SJCRH30 (cell line): ENCODE data around the gene PEPD. TPM values are rescaled to one million over a fixed set of nuclear protein-coding genes. Genes with fewer than 3 reads are reported as not detected.
"Not testable (repeated sequence)": the region's sequence is repeated elsewhere in the genome, so short reads cannot be mapped to it uniquely, and the experiment has no call there.

Experiments
- DNase-seq, 2 experiments: peaks; one replicate each; pipeline ENCODE4 v3.0.0-alpha.2; 2015 to 2020
- H3K27ac ChIP-seq: fragments of 250-450 bp; sonication (Bioruptor Pico); 2 replicates; pipeline ENCODE4 v1.5.1; 2020; ENCODE audit warnings: mild to moderate bottlenecking, moderate library complexity
- H3K27me3 ChIP-seq: fragments of 250-450 bp; sonication (Bioruptor Pico); 2 replicates; pipeline ENCODE4 v1.5.1; 2020; ENCODE audit warnings: mild to moderate bottlenecking, moderate library complexity
- H3K36me3 ChIP-seq: fragments of 250-450 bp; sonication (Bioruptor Pico); 2 replicates; pipeline ENCODE4 v1.5.1; 2020; ENCODE audit warnings: mild to moderate bottlenecking, moderate library complexity
- H3K4me1 ChIP-seq: fragments of 250-450 bp; sonication (Bioruptor Pico); 2 replicates; pipeline ENCODE4 v1.5.1; 2020; ENCODE audit warnings: mild to moderate bottlenecking, moderate library complexity
- H3K4me3 ChIP-seq: fragments of 250-450 bp; sonication (Bioruptor Pico); 2 replicates; pipeline ENCODE4 v1.5.1; 2020; ENCODE audit warnings: mild to moderate bottlenecking, moderate library complexity
- H3K9me3 ChIP-seq: fragments of 250-450 bp; sonication (Bioruptor Pico); replicated peaks from 2 replicates; pipeline ENCODE4 v1.5.1; 2020; ENCODE audit warnings: mild to moderate bottlenecking, moderate library complexity
- total RNA-seq: library from RNA; depleted of rRNA; stranded (reverse); fragments of >200 nt; shearing (Covaris generic); gene quantifications from 2 replicates; pipeline ENCODE4 v1.2.3, GENCODE V29; 2014

The PEPD gene
- total RNA-seq, 1 experiment from 2014 or later = 39.5 TPM

DNA sequence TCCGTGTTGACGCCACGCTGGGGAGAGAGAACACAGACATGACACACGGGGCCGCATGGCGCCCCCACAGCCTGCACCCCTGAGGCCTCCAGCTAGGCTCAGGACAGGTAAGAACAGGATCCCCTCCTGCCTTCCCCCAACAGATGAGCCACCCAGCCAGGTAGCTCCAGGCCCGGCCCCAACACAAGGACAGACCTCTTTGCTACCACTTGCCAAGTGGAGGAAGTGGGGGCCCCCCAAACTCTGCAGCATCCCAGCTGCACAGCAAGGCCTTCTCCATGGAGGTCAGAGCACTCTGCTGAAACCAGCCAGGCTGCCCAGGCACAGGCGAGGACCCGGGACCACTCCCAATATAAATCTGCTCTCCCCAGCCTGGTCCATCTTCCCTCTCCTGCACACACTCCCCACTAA is 31.5 kb downstream of the PEPD start:
- peaks cover 19% of the 10 kb centered on the region for H3K4me1 ChIP-seq
- no peak for DNase-seq
- no peaks in the 10 kb centered on the region for H3K9me3 ChIP-seq
- H3K36me3 ChIP-seq = no peaks in the 10 kb centered on the region
- no peak overlapping the region for H3K4me3 ChIP-seq
- H3K27me3 ChIP-seq = no peaks in the 10 kb centered on the region
- no peak overlapping the region for H3K27ac ChIP-seq

- Histone ChIP-seq H3K4me3 (no peak overlapping the region), H3K27me3 (no peaks in the 10 kb centered on the region), H3K36me3 (no peaks in the 10 kb centered on the region), H3K27ac (no peak overlapping the region), H3K9me3 (no peaks in the 10 kb centered on the region), H3K4me1 (peaks cover 19% of the 10 kb centered on the region)
- no peak for DNase-seq
Observed at GRCh38 chr19:33488826-33489225, 32.8 kb downstream of the PEPD start.

DNA sequence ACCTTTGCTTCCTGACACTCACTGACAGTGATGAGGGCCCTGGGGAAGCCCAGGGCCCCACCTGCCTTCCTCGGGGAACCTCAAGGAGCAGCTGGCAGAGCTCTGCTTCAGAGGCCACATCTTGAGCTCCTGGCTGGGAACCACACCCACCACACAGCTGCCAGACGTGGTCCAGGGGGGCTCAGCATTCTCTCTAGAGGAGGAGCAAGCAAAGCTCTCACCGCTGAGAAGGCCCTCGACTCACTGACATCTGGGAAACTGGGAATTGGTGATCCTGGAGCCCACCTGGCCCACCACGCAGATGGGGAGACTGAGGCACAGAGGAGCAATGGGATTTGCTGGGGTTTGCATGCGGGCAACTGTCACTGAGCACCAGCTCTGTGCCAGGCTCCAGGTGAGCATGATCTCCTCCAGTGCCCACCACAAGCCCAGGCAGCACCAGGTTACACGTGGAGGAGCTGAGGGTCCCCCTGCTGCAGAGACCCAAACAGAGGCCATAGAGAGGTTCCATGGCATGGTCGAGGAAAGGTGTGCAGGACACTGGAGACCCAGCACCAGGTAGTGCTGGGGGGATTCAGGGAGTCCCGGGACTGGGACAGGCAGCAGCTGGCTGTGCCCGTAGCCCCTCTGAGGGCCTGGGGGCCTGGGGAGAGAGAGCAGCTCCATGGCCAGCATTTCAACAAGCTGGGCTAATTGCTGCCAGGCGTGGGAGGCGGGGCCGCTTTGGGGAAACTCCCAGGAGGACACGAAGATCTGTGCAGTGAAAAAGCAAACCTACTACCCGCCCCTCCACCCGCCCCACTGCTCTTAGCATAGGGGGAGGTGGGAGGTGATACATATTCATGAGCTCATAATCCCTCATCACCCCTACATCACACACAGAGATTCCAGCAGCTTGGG is 33.4 kb downstream of the PEPD start:
- peaks cover 19% of the 10 kb centered on the region for H3K4me1 ChIP-seq
- peak; percentile 45 for DNase-seq
- H3K4me3 ChIP-seq = no peak overlapping the region
- no peaks in the 10 kb centered on the region for H3K27me3 ChIP-seq
- no peak overlapping the region for H3K27ac ChIP-seq
- H3K36me3 ChIP-seq = no peaks in the 10 kb centered on the region
- no peaks in the 10 kb centered on the region for H3K9me3 ChIP-seq

GRCh38 chr19:33486936-33487811 is 34.4 kb downstream of the PEPD start:
- peak; percentile 84 to 87 for DNase-seq

GRCh38 chr19:33486407-33486806 is 35.2 kb downstream of the PEPD start:
- Histone ChIP-seq H3K27me3 (no peaks in the 10 kb centered on the region), H3K36me3 (no peaks in the 10 kb centered on the region), H3K4me3 (no peak overlapping the region), H3K27ac (peak overlapping the region; percentile 51), H3K9me3 (no peaks in the 10 kb centered on the region), H3K4me1 (peaks cover 19% of the 10 kb centered on the region)
- DNase-seq = peak in 1 of 2 experiments; percentile 11

More at GRCh38 chr19:33486936-33487811, 34.4 kb downstream of the PEPD start:
- Histone ChIP-seq H3K27me3 (no peaks in the 10 kb centered on the region), H3K36me3 (no peaks in the 10 kb centered on the region), H3K4me1 (peaks cover 19% of the 10 kb centered on the region), H3K4me3 (no peak overlapping the region), H3K27ac (peak overlapping the region; percentile 51), H3K9me3 (no peaks in the 10 kb centered on the region)

GRCh38 chr19:33484226-33484774 is 37.3 kb downstream of the PEPD start:
- no peak for DNase-seq

GRCh38 chr19:33482476-33482875 is 39.1 kb downstream of the PEPD start:
- no peak overlapping the region for H3K4me3 ChIP-seq
- no peak for DNase-seq
- no peaks in the 10 kb centered on the region for H3K27me3 ChIP-seq
- no peak overlapping the region for H3K27ac ChIP-seq
- H3K9me3 ChIP-seq = no peaks in the 10 kb centered on the region
- H3K36me3 ChIP-seq = peaks cover 11% of the 10 kb centered on the region; the same call in 1 of the 2 replicates
- peaks cover 11% of the 10 kb centered on the region for H3K4me1 ChIP-seq

More at GRCh38 chr19:33484226-33484774, 37.3 kb downstream of the PEPD start:
- no peaks in the 10 kb centered on the region for H3K9me3 ChIP-seq
- H3K4me1 ChIP-seq = peaks cover 19% of the 10 kb centered on the region
- H3K27me3 ChIP-seq = no peaks in the 10 kb centered on the region
- peaks cover 6% of the 10 kb centered on the region; the same call in 1 of the 2 replicates for H3K36me3 ChIP-seq
- H3K27ac ChIP-seq = no peak overlapping the region
- no peak overlapping the region for H3K4me3 ChIP-seq

DNA sequence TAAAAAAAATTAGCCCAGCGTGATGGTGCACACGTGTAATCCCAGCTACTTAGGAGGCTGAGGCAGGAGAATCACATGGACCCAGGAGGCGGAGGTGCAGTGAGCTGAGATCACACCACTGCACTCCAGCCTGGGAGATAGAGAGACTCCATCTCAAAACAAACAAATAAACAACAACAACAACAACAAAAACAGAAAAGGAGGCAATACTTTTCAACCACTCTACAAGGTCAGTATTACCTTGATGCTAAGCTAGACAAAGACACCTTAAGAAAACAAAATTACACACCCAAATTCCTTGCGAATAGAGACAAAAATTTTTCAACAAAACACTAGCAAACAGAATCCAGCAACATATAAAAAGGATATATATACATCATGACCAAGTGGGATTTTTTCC is 39.7 kb downstream of the PEPD start:
- Histone ChIP-seq H3K4me1 (peaks cover 6% of the 10 kb centered on the region), H3K4me3 (no peak overlapping the region), H3K27me3 (no peaks in the 10 kb centered on the region), H3K36me3 (peaks cover 11% of the 10 kb centered on the region; the same call in 1 of the 2 replicates), H3K9me3 (no peaks in the 10 kb centered on the region), H3K27ac (no peak overlapping the region)
- no peak for DNase-seq

DNA sequence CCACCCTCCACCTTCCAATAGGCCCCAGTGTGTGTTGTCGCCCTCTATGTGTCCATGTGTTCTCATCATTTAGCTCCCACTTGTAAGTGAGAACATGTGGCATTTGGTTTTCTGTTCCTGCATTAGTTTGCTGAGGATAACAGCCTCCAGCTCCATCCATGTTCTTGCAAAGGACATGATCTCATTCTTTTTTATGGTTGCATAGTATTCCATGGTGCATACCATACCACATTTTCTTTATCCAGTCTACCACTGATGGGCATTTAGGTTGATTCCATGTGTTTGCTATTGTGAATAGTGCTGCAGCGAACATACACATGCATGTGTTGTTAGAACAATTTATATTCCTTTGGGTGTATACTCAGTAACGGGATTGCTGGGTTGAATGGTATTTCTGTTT is 42.0 kb downstream of the PEPD start:
- H3K36me3 ChIP-seq = peaks cover 13% of the 10 kb centered on the region; the same call in 1 of the 2 replicates
- DNase-seq, H3K27me3 ChIP-seq, H3K4me1 ChIP-seq, H3K4me3 ChIP-seq, H3K27ac ChIP-seq, H3K9me3 ChIP-seq: not testable (repeated sequence)

DNA sequence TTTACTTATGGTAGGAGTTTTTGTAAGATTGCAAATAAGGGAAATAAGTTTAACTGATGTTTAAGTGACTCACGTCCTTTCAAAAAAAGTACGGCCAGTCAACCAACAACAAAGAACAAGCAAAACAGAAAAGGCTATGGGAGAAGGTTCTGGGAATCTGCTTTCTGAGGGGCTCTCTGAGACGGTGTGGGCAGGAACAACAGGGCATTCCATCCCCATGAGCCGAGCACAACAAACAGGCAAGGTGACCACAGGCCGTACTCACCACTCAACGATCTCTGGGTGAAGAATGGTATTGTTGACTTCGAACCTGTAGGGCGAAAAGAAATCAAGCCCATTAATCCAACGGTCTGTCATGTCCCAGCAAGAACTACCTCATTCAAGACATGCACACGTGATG is 43.8 kb downstream of the PEPD start:
- Histone ChIP-seq H3K9me3 (no peaks in the 10 kb centered on the region), H3K27me3 (no peaks in the 10 kb centered on the region), H3K4me3 (no peak overlapping the region), H3K36me3 (peaks cover 13% of the 10 kb centered on the region; the same call in 1 of the 2 replicates), H3K4me1 (no peaks in the 10 kb centered on the region), H3K27ac (no peak overlapping the region)
- no peak for DNase-seq

GRCh38 chr19:33476151-33476707 is 45.4 kb downstream of the PEPD start:
- peaks cover 13% of the 10 kb centered on the region; the same call in 1 of the 2 replicates for H3K36me3 ChIP-seq
- no peaks in the 10 kb centered on the region for H3K9me3 ChIP-seq
- H3K27ac ChIP-seq = no peak overlapping the region
- no peak overlapping the region for H3K4me3 ChIP-seq
- H3K4me1 ChIP-seq = no peaks in the 10 kb centered on the region
- no peak for DNase-seq
- no peaks in the 10 kb centered on the region for H3K27me3 ChIP-seq

- H3K4me3 ChIP-seq = no peak overlapping the region
- no peak for DNase-seq
- no peaks in the 10 kb centered on the region for H3K9me3 ChIP-seq
- H3K27me3 ChIP-seq = no peaks in the 10 kb centered on the region
- H3K36me3 ChIP-seq = peaks cover 6% of the 10 kb centered on the region; the same call in 1 of the 2 replicates
- H3K27ac ChIP-seq = no peak overlapping the region
- H3K4me1 ChIP-seq = no peaks in the 10 kb centered on the region
Observed at GRCh38 chr19:33473653-33474305, 47.8 kb downstream of the PEPD start.

DNA sequence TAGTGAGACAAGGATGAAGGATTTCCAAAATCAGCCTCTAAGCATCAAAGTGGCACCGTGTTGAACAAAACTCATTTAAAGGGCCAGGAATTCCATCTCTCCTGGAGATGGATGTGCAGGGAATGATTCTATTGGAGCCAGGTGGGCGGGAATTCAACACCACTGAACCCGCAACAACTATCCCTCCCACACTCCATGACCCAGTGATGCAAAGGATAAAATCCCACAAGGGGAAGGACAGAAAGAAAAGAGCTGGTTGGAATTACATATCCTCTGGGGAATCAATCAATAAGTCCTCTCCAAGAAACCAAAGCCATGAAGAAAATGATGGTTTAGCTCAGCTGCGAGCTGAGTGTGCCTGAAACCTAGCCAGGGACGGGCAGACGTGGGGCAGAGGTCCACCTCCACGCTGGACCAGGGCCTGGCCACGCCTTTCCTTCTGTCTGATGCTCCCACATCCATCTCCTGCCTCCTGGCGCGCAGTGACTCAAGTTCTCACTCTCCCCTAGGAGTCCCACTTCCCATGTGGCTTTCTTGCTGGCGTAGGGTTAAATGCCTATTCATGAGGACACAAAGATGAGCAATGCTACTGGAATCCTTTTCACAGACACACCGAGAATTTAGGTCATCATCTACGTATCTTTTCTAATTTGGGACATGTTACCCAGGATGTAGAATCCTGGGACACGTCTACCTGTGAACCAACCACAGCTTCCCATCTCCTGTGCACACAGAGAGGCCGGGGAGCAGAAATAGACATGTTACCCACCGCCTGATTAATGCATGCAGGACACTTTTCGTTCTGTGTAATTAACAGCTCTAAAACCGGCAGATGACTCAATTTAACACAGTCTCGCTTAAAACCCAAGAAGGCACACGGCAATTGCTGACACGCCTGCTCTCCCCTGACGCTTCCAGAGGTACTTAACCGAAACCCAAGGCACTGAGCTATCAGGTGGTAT is 48.6 kb downstream of the PEPD start:
- Histone ChIP-seq H3K36me3 (peaks cover 2% of the 10 kb centered on the region; the same call in 1 of the 2 replicates), H3K27me3 (no peaks in the 10 kb centered on the region), H3K27ac (no peak overlapping the region), H3K9me3 (no peaks in the 10 kb centered on the region), H3K4me1 (no peaks in the 10 kb centered on the region), H3K4me3 (no peak overlapping the region)
- DNase-seq = peak in 1 of 2 experiments; percentile 14
